OCI-LY7 (cell line): ENCODE data around the gene POGLUT2. TPM values are rescaled to one million over a fixed set of nuclear protein-coding genes. Genes with fewer than 3 reads are reported as not detected.

Experiments used
- BruUV-seq: library from RNA; stranded (reverse); fragments of 400-500 nt; replicated peaks from 2 replicates; lab custom pipeline; 2021; lab: Mats Ljungman, UMichigan
- CTCF ChIA-PET: fragments of 300-600 bp; sonication (Branson Sonifier 250); formaldehyde crosslinking; loops from one replicate; lab custom pipeline; 2022; ENCODE audit warnings: antibody characterized with exemption; ENCODE audit not compliant: unreplicated experiment; lab: Charles Lee
- POLR2A ChIA-PET: fragments of 300-600 bp; sonication (Branson Sonifier 250); formaldehyde crosslinking; loops from one replicate; lab custom pipeline; 2022; ENCODE audit warnings: antibody characterized with exemption; lab: Charles Lee
- DNase-seq: peaks from one replicate; pipeline ENCODE4 v3.0.0-alpha.2; 2015; ENCODE audit warnings: low spot score
- H2AFZ ChIP-seq: fragments of 200-600 bp; sonication (generic), shearing (Covaris generic); 2 replicates; pipeline ENCODE4 v1.6.1; 2014; ENCODE audit warnings: mild to moderate bottlenecking, antibody characterized with exemption, low read length, moderate library complexity
- H3K27ac ChIP-seq: fragments of 200-600 bp; sonication (generic); 2 replicates; pipeline ENCODE4 v1.5.1; 2014; ENCODE audit warnings: mixed run types, low read depth, mild to moderate bottlenecking, moderate library complexity, low read length, inconsistent platforms; ENCODE audit not compliant: poor library complexity, severe bottlenecking
- H3K36me3 ChIP-seq: fragments of 200-600 bp; sonication (generic); 2 replicates; pipeline ENCODE4 v1.6.1; 2014; ENCODE audit warnings: mild to moderate bottlenecking, antibody characterized with exemption, low read length, moderate library complexity, mixed read lengths; ENCODE audit not compliant: insufficient read depth
- H3K4me1 ChIP-seq: fragments of 200-600 bp; sonication (generic); 2 replicates; pipeline ENCODE4 v1.5.1; 2014; ENCODE audit warnings: mild to moderate bottlenecking, low read length; ENCODE audit not compliant: insufficient read depth, poor library complexity, severe bottlenecking
- H3K4me2 ChIP-seq: fragments of 200-600 bp; sonication (generic); 2 replicates; pipeline ENCODE4 v1.6.1; 2014; ENCODE audit warnings: mild to moderate bottlenecking, low read length
- H3K4me3 ChIP-seq: fragments of 200-600 bp; sonication (generic); 2 replicates; pipeline ENCODE4 v1.5.1; 2014; ENCODE audit warnings: mild to moderate bottlenecking, low read depth, low read length; ENCODE audit not compliant: poor library complexity, severe bottlenecking
- H3K79me2 ChIP-seq: fragments of 200-600 bp; sonication (generic); 2 replicates; pipeline ENCODE4 v1.6.1; 2016; ENCODE audit warnings: low read depth, mild to moderate bottlenecking, low read length, moderate library complexity, mixed read lengths; ENCODE audit not compliant: insufficient read depth
- H3K9me2 ChIP-seq: fragments of 200-600 bp; sonication (generic); 2 replicates; pipeline ENCODE4 v1.6.1; 2016; ENCODE audit warnings: mild to moderate bottlenecking, low read length, mixed read lengths; ENCODE audit not compliant: insufficient read depth
- H3K9me3 ChIP-seq: fragments of 200-600 bp; sonication (generic); 2 replicates; pipeline ENCODE4 v1.6.1; 2014; ENCODE audit warnings: mild to moderate bottlenecking, mixed run types, low read length, mixed read lengths
- H4K20me1 ChIP-seq: fragments of 200-600 bp; sonication (generic); 2 replicates; pipeline ENCODE4 v1.6.1; 2014; ENCODE audit warnings: mild to moderate bottlenecking, antibody characterized with exemption, low read length, moderate library complexity, mixed read lengths; ENCODE audit not compliant: insufficient read depth
- CTCF ChIP-seq: fragments of 200-600 bp; sonication (generic); conservative IDR thresholded peaks from 2 replicates; pipeline ENCODE4 v1.5.1; 2014; ENCODE audit warnings: mild to moderate bottlenecking, antibody characterized with exemption, low read length, moderate library complexity, mixed read lengths
- EZH2phosphoT487 ChIP-seq: fragments of 200-600 bp; sonication (generic); IDR thresholded peaks from 2 replicates; pipeline ENCODE4 v1.6.1; 2018; ENCODE audit warnings: low read depth, borderline replicate concordance, mild to moderate bottlenecking, mixed run types, antibody characterized with exemption, low read length, moderate library complexity, mixed read lengths
- intact Hi-C: fragments of 100-400 bp; cut with micrococcal nuclease; formaldehyde crosslinking; loops from one replicate; pipeline ENCODE4 v1.10.0; 2022; ENCODE audit not compliant: unreplicated experiment
- total RNA-seq, 2 experiments: library from RNA; depleted of rRNA in 1 of 2; stranded (reverse); fragments of >200 nt in 1 of 2; shearing (Covaris generic) in 1 of 2; gene quantifications; 2 replicates each; pipeline ENCODE4 v1.2.3, GENCODE V29; 2014 to 2022

Gene POGLUT2
- total RNA-seq, 2 experiments from 2014 or later: not detected

GRCh38 chr13:102814793-102815192 is 16.0 kb upstream of the POGLUT2 start:
- intact Hi-C loops: no loop called here
- no peak for TF ChIP-seq CTCF
- no peak for TF ChIP-seq EZH2phosphoT487
- H3K9me3 ChIP-seq: no peaks in the 10 kb centered on the region
- no peak overlapping the region for H3K4me3 ChIP-seq
- H3K27ac ChIP-seq: no peak overlapping the region
- no peaks in the 10 kb centered on the region for H3K36me3 ChIP-seq
- no peaks in the 10 kb centered on the region for H4K20me1 ChIP-seq
- no peaks in the 10 kb centered on the region for H3K79me2 ChIP-seq
- no peak overlapping the region for H2AFZ ChIP-seq
- ChIA-PET POLR2A (interaction anchor here (0.7 kb wide), 1 partner anchor 22 kb away, joined by 3 read pairs; no protein-coding TSS in a partner anchor), CTCF (no interaction called here)
- no peak for DNase-seq
- BruUV-seq: no TSS peak
- H3K4me1 ChIP-seq: no peaks in the 10 kb centered on the region
- no peaks in the 10 kb centered on the region for H3K9me2 ChIP-seq
- no peak overlapping the region for H3K4me2 ChIP-seq

DNA sequence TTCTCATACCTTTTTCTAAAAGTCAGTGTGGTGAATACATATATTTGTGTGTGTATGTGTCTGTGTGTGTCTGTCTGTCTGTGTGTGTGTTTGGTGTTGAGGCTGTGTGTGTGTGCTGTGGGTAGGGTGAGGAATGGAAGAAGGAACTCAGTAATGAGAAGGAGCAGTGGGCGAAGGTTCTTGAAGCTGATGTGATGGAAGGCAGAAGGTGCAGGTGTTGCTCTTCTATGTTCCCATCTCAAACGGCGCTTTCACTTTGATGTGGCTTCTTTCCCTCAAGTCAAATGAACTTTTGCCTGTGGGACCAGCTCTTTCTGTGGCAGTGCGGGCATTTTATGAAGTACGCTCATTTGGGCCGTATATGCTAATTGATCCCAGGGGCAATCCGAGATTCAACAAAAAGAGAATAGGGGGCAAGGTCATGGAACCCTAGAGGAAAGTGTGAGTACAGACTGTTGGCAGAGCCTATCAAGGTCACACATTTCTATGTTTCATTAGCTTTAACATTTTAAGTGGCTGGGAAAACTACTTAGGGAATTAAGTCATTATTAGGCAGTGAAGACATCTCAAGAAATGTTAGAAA is 15.3 kb upstream of the POGLUT2 start:
- H4K20me1 ChIP-seq: no peaks in the 10 kb centered on the region
- POLR2A ChIA-PET: no interaction called here
- no peak overlapping the region for H3K4me3 ChIP-seq
- no peaks in the 10 kb centered on the region for H3K9me2 ChIP-seq
- no peaks in the 10 kb centered on the region for H3K79me2 ChIP-seq
- no peaks in the 10 kb centered on the region for H3K9me3 ChIP-seq
- intact Hi-C loops: no loop called here
- no peaks in the 10 kb centered on the region for H3K4me1 ChIP-seq
- no peaks in the 10 kb centered on the region for H3K36me3 ChIP-seq
- no peak for TF ChIP-seq EZH2phosphoT487
- TF ChIP-seq CTCF: no peak
- H3K4me2 ChIP-seq: no peak overlapping the region
- CTCF ChIA-PET: no interaction called here
- no peak overlapping the region for H2AFZ ChIP-seq
- BruUV-seq: no TSS peak
- no peak for DNase-seq
- H3K27ac ChIP-seq: no peak overlapping the region

DNA sequence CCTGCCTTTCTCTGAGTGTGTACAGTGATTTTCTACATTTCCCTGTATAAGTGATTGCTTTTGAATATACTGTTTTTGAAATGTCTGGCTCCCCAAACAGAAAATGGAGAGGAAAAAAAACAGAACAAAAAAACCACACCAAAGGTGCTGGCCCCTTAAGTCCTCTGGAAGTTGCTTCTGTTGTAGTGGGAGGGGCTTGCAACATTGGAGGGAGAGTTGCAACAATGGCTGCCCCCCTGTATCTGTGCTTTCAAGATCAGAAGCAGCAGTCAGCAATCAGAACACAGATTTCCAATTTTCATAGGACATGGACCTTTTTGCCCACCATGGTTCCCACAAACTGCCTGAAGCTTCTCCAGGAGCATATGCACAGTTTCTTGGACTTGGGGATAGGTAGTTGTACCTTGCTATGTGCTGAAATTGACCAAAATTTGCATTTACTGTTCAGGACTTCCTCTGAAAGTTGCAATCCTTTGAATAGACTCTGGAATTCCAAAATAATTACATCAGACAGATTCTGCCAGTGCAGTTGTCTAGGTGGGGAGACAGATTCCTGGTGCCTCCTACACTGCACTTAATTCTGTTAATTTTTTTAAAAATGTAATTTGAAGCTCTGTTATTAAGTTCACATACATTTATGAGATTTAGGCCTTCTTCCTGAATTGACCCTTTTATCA is 14.0 kb upstream of the POGLUT2 start:
- intact Hi-C loops: no loop called here
- Histone ChIP-seq H2AFZ (no peak overlapping the region), H3K9me3 (no peaks in the 10 kb centered on the region), H3K4me3 (no peak overlapping the region), H3K4me2 (no peak overlapping the region), H3K79me2 (no peaks in the 10 kb centered on the region), H4K20me1 (no peaks in the 10 kb centered on the region), H3K36me3 (no peaks in the 10 kb centered on the region), H3K4me1 (no peaks in the 10 kb centered on the region), H3K27ac (no peak overlapping the region), H3K9me2 (no peaks in the 10 kb centered on the region)
- ChIA-PET CTCF (no interaction called here), POLR2A (no interaction called here)
- no TSS peak for BruUV-seq
- TF ChIP-seq CTCF: no peak
- TF ChIP-seq EZH2phosphoT487: no peak
- no peak for DNase-seq
